GM18867 (cell line): ENCODE measurements around the gene TMEM234.
"Not testable (repeated sequence)": the region's sequence is repeated elsewhere in the genome, so short reads cannot be mapped to it uniquely, and the experiment has no call there.

ENCODE experiments used
- ATAC-seq: cut with Tn5 transposase; IDR thresholded peaks from one replicate; pipeline ENCODE4 v1.9.1; 2021; ENCODE audit warnings: mild to moderate bottlenecking, moderate library complexity; ENCODE audit not compliant: unreplicated experiment

TMEM234 gene

DNA sequence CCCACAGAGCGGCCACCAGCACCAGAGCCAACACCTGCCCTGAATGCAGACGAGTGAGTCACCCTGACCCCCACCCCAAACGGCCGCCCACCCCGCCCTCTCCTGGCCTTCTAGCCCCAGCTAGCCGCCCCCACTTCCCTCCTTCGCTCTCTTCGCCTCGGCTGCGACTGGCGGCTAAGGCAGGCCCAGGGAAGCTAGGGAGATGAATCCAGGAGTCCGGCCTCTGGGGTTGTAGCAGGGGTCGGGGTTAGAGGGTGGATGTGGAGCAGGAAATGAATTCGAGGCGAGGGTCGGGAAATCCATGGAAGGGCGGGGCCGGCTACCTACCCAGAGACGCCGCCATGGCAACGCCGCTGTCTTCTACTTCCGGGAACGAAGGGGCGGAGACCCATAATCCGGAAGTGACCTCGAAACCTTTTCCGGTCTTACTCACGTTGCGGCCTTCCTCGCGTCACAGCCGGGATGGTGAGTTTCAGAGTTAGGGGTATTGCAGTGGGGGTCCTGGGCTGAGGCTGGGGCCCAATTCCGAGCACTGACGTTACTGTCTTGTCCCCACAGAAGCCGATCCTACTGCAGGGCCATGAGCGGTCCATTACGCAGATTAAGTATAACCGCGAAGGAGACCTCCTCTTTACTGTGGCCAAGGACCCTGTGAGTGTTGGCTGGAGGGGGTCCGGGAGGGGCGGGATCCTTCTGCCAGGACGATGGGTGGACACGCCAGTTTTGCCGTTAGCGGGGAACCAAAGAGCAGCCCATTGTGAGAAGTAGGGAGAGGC, at the start of gene TMEM234, which contains the start of gene EIF3I:
TMEM234 (minus strand) TSS at position 374 of the 776 bp plus-strand sequence; CDS start at position 343, 31 bp downstream.
EIF3I (plus strand) TSS at position 428 of the 776 bp plus-strand sequence; CDS start at position 463, 35 bp downstream.
- ATAC-seq, result peak; percentile 94

DNA sequence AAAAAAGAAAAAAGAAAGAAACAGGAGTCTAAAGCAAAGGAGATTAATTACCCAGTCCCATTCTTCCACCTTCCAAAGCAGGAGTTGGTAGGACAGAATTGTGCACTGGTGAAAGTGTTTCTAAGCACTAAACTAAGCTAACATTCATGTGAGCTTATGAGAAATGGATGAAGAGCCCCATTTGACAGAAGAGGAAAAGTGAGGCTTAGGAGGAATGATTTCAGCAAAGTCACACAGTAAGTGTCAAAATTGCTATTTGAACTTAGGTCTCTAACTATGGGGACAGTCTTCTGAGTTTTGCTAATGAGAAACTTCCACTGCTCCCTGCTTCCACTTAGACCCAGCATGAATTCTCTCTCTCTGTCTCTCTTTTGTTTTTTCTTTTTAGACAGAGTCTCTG, 47.6 kb upstream of the TMEM234 start:
- ATAC-seq, result no peak

DNA sequence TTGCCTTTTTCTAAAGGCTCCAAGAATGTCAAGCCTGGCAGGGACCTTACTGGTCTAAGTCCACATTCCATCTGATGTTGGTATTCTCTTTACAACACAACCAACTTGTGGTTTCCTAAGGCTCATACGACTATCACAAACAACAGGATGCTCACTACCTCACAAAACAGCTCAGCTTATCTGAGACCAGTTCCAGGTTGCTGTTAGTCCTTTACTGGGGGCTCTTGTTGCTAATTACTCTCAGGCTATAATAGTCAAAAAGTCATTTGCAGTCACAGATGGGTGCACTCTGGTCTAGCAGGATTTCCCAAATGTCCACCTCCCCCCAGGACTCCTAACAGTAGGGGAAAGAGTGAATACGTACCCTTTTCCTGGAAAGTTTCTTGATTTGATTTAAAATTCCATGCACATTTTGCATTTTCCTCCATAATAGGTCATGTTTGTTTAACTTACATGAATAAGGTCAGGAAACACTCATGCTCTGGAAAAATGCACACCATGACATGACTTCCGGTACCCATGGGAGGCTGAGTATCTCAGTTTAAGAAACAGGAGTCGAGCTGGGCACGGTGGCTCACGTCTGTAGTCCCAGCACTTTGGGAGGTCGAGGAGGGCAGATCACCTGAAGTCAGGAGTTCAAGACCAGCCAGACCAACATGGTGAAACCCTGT, 44.9 kb upstream of the TMEM234 start:
- no peak for ATAC-seq

DNA sequence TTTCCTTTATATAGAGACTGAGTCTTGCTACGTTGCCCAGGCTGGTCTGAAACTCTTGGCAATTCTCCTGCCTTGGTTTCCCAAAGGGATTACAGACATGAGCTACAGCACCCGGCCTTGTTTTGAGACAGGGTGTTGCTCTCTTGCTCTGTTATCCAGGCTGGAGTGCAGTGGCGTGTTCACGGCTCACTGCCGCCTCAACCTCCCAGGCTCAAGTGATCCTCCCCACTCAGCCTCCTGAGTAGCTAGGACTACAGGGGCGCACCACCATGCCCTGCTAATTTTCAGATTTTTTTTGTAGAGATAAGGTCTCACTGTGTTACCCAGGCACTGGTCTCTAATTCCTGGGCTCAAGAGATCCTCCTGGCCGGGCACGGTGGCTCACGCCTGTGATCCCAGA, 43.7 kb upstream of the TMEM234 start:
- no peak for ATAC-seq

DNA sequence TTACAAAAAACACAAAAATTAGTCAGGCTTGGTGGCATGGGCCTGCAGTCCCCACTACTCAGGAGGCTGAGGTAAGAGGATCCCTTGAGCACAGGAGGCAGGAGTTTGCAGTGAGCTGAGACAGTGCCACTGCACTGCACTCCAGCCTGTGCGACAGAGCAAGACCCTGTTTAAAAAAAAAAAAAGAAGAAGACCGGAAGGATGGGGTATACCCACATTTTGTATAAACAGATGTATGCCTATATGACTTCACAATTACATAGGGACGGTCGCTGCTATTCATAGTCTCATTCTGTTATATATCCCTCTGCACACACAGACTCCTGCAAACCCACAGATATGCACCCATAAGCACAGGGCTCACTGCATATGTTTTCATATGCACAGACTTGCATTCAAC, 41.6 kb upstream of the TMEM234 start:
- ATAC-seq, result no peak

DNA sequence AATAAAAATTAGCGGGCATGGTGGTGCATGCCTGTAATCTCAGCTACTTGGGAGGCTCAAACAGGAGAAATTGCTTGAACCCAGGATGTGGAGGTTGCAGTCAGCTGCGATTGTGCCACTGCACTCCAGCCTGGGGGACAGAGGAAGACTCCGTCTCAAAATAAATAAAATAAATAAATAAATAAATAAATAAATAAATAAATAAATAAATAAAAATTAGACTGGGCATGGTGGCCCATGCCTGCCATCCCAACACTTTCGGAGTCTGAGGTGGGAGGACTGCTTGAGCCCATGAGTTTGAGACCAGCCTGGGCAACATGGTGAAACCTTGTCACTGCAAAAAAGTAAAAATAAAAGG, 41.1 kb upstream of the TMEM234 start:
- not testable (repeated sequence) for ATAC-seq

DNA sequence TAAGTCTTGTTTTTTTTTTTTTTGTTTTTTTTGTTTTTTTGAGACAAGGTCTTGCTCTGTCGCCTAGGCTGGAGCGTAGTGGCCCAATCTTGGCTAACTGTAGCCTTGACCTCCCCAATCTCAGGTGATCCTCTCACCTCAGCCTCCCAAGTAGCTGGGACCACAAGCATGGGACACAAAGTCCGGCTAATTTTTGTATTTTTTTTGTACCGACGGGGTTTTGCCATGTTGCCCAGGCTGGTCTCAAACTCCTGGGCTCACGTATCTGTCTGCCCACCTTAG, 35.0 kb upstream of the TMEM234 start:
- ATAC-seq, result no peak

DNA sequence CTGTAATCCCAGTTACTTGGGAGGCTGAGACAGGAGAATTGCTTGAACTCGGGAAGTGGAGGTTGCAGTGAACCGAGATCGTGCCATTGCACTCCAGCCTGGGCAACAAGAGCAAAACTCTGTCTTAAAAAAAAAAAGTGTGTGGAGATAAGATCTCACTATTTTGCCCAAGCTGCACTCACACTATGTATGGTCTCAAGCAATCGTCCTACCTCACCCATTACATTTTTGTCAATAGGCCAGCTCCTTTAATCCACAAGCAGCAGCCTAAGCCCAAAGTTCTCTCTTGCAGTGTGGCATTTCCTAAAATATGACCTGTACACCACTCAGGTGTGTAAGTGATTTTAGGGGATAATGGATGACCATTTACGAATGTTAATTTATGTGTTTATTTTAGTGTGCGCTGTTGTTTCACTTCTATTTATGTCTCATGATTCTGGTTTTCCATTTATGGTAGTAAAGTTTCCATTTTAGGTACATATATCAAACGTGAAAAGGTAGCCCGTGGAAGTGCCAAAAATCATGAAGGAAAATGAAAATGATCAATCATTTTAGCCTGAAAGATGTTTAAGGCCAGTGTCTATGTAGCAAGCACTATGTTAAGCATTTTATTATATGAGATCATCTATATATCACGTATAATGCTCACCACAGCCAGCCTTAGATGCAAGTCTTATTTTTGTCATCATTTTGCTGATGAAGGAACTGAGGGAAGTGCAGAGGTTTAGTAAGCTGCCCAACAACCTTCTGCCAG, 34.5 kb upstream of the TMEM234 start:
- no peak for ATAC-seq

DNA sequence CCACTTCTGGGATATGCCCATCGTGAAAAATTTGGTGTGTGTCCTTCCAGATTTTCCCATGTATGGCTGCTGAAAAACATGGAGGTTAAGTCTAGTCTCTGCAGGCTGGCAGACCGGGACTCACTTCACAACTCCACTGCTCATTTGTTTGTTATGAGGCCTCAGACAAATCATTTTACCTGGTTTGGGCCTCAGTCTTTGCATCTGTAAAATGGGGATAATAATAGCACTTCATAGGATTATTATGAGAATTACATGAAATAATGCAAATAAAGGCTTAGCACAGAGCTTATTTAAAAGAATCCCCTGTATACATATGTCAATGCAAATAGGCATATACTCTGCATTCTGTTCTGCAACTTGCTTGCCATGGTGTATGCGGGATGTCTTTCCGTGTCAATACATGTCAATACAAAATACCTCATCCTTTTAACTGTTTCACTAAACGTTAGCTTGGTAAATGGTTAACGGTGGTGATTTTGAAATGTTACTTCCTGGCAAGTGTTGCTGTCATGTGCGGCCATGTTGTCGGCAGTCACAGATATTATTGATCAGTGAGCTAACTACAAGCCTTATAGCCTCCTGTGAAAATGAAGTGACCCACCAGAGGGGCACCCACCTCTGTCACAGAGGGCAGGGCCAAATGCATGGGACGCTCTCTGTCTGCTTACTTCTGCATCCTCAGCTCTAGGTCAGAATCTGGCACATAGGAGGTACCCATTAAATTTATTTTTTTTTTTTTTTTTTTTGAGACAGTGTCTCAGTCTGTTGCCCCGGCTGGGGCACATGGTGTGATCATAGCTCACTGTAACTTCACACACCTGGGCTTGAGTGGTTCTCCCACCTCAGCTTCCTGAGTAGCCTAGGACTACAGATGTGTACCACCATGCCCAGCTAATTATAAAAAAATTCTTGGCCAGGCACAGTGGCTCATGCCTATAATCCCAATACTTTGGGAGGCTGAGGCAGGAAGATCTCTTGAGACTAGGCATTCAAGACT, 33.2 kb upstream of the TMEM234 start:
- ATAC-seq, result no peak

DNA sequence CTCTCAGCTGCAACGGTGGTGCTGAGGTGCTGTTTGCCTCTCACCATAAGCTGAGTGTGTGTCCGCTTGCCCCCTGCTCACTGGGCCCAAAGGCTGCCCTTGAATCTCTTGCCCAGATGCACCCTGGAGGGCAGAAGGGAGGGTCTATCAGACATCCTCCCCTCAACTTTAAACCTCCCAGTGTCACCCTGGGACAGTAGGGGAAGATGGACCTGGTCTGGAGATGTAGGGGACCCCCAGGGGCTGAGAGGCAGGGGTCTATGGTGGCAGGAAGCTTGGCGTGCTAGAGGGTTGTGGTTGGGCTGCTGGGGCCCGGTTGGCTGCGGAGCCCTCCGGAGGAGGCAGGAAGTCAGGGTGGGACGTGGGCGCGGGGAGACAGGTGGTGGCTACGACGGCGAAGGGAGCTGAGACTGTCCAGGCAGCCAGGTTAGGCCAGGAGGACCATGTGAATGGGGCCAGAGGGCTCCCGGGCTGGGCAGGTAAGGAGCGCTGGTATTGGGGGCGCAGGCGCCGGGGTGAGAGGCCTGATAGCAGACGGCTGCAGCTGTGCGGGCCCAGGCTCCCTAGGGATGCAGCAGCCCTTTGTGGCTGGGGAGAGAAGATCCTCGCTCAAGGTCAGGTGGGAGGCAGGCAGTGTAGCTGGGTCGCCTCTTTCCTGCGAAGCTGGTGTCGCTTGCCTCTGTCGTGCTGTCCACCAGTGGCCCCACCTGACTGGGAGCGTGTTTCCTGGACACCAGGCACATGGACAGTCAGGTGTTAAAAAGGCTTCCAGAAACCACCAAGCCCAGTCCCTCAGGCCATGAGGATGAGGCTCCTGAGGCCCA, 29.0 kb upstream of the TMEM234 start, which contains the start of gene LCK:
LCK (plus strand) TSS at position 373 of the 824 bp plus-strand sequence. CDS start 23,065 bp downstream, outside the sequence.
- ATAC-seq, result no peak

DNA sequence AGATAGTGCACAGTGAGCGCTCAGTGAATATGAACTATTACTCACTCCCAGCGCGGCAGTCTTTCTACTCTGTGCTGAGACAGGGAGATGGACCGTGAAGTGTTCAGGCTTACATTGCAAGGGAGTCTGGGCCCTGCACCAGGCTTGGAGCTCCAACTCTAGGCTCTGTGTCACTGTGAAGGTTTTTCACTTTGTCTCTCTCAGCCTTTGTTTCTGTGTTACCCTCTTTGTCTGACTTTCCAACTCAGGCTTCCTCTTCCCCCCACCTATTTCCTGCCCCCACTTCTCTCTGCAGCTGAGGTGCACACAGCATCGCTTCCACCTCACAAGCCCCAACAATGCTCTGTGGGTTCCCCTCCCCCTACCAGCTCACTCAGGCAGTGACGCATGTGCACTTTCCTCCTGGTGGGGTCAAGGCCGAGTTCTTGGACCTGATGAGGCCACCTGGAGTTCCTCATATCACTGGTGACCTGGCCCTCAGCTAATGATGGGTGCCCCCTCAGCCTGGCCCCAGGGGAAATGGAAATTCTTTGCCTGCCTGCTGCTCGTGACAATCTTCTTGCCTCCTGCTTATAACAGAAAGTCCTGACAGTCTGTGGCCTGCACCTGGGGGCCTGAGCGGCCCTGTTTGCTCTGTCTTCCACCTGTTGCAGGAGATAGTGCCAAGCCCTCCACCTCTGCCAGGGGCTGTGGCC, 27.8 kb upstream of the TMEM234 start:
- peak; percentile 75 for ATAC-seq

DNA sequence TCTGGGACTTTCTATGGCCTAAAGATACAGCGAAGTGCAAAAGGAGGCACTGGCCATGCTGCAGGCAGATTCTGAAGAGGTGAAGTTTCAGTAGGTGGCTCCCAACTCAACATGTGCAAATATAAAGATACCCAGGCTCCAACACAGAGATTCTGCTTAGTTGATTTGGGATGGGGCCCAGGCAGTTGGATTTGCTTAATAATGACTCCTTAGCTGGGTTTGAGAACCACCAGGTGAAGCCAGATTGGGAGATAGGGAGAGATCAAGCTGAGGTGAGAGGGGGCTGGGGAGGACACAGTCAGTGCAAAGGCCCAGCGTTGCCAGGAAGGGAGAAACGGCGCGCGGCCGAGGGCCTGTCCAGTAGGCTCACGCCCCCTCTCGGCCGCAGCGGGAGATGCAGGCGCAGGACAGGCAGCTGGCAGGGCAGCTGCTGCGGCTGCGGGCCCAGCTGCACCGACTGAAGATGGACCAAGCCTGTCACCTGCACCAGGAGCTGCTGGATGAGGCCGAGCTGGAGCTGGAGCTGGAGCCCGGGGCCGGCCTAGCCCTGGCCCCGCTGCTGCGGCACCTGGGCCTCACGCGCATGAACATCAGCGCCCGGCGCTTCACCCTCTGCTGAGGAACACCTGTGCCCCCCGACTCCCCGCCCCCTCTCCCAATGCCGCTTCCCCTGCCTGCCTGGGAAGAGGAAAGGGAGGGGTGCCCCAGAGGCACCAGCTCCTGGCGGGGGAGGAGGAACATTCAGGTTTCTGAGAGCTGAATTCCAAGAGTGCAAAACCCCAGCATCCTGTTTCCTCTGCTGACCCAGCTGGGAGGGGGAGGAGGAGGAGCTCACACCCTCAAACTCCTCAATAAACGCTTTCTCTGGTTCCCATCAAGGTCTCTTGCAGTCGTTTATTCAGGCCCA, 26.1 kb upstream of the TMEM234 start:
- peak; percentile 48 for ATAC-seq

DNA sequence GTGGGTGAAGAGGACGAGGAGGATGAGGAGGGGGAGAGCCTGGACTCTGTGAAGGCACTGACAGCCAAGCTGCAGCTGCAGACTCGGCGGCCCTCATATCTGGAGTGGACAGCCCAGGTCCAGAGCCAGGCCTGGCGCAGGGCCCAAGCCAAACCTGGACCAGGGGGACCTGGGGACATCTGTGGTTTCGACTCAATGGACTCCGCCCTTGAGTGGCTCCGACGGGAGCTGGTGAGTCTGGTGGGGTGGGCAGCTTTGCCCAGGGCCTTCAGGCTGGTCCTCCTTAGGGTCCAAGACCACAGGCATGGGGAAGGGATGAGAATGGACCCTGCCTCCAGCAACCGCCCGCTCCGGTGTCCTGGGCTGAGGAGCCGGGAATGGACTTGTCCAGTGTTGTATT, 25.3 kb upstream of the TMEM234 start:
- ATAC-seq, result no peak

DNA sequence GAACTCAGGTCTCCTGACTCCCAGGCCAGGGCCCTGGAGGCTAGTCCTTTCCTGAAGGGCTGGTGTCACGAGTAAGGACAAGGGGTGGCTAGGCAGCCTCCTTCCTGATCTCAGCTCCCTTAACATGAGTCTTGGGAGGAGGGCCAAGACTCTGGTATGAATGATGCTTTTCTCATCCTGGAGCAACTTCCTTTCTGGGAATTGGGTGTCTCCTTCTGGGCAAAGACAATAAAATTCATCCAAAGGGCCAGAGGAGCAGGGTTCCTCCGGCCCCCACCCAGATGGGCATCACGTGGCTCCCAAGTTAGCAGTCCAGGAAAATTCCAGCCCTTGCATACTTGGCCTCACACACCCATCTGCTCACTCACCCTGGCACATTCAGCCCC, 24.7 kb upstream of the TMEM234 start, which contains the start of gene FAM167B:
FAM167B (plus strand) TSS at position 335 of the 386 bp plus-strand sequence. CDS start 200 bp downstream, outside the sequence.
- no peak for ATAC-seq

DNA sequence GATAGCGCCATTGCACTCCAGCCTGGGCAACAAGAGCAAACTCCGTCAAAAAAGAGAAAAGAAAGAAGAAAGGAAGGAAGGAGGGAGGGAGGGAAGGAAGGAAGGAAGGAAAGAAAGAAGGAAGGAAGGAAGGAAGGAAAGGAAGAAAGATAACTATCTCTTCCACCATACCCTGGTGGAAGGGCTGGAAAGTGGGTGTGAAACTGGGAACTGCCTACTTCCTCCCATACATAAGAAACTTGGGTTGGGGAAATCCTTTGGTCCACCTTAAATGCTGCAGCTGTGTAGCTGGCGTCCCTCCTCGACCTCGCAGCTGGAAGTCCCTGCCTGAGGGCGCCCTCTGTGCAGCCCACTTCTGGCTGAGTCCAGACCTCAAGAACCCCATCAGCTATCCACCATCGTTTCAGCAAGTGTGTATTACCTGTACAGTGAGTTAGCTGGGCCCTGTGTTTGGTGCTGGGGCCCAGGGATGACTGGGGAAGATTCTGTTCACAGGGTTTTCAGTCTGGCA, 20.2 kb upstream of the TMEM234 start:
- no peak for ATAC-seq

DNA sequence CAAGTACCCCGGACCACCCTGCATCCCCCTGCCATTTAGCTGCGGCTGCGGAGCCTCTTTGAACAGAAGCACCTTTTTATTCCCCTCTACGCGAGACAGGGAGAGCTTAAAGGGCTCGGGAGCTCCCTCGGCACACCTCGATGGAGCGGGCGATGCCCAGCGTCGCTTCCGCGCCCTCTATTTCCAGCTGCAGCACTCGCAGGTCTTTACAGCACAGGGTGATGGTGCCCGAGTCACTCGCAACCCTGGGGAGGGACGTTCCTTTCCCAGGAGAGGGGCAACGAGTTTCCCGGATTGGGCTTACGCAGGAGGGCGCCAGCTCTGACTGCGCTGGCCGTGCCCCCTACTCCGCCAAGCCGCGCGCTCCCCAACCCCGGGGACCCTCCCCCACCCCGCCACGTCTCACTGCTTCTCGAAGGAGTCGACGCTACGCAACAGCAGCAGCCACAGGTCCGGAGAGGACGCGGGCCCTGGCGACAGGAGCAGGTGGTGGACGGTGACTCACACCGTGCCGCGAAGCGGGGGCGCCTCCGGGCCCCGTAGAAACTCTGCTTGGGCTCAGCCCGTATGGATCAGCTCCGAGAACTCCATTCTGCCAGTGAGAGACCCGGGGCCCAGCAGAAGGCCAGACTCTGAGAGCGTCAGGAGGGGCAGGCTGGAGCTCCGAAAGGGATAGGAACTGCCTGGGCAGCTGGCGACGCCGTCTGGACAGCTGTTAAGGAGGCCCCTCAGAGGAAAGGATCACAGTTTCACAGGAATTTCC, 19.0 kb upstream of the TMEM234 start:
- no peak for ATAC-seq
